H1 (cell line): Measurements from ENCODE around the gene USH2A.

ENCODE experiments used
- CBX5 ChIP-seq: fragments of 300-800, 300-1000 bp; sonication (generic); IDR thresholded peaks from 2 replicates; pipeline ENCODE4 v1.7.1; 2016; ENCODE audit warnings: antibody characterized with exemption, low read length, low read depth
- CHD1 ChIP-seq: IDR thresholded peaks from 2 replicates; pipeline ENCODE4 v1.6.1; 2012; ENCODE audit warnings: low read depth, low read length, improper control_type of control experiment
- CREB1 ChIP-seq: IDR thresholded peaks from 2 replicates; pipeline ENCODE4 v1.6.1; 2012; ENCODE audit warnings: inconsistent platforms
- RAD21 ChIP-seq, 2 experiments: IDR thresholded peaks in 1 of 2; conservative IDR thresholded peaks in 1 of 2; 2 replicates each; pipeline ENCODE4 v1.6.1; 2011; ENCODE audit warnings: low read depth in 2 of 2, low read length in 2 of 2, improper control_type of control experiment in 1 of 2, inconsistent platforms in 1 of 2, mild to moderate bottlenecking in 1 of 2, moderate library complexity in 1 of 2
- YY1 ChIP-seq: IDR thresholded peaks from 2 replicates; pipeline ENCODE4 v1.6.1; 2011; ENCODE audit warnings: low read depth, mild to moderate bottlenecking, low read length
- TF ChIP-seq, protein P1 (sequence below), 3 experiments: IDR thresholded peaks; 1 replicate in 2 of 3; 2 replicates in 1 of 3; pipeline versions ENCODE4 v1.5.1 to v1.6.1; 2011; ENCODE audit warnings: low read length in 3 of 3, mild to moderate bottlenecking in 3 of 3, inconsistent platforms in 2 of 3, low read depth in 1 of 3, moderate library complexity in 1 of 3; ENCODE audit not compliant: insufficient read depth in 1 of 3; ENCODE audit errors: control extremely low read depth in 1 of 3
- TF ChIP-seq, protein P2 (sequence below): IDR thresholded peaks from 2 replicates; pipeline ENCODE4 v1.6.1; 2012; ENCODE audit warnings: inconsistent platforms
- TF ChIP-seq, protein P3 (sequence below): IDR thresholded peaks from 2 replicates; pipeline ENCODE4 v1.6.1; 2012; ENCODE audit warnings: low read length, inconsistent platforms

DNA sequence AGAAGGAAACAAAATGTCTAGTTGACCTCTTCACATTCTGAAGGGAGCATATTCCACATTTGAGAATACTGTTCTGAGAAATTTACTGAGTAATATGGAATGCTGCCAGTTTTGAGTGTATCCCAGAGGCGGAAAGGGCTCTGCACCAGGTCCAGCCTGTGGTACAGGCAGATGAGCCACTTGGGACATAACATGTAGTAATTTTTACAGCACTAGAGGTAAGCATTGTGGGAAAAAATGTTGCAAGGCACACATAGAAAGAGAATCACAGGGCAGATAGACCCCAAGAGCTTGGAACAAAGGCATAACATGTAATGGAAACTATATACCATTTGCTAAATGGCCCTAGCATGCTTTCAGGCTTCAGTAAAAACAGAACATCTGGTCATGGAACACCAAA, 228.5 kb downstream of the USH2A start:
- TF ChIP-seq, protein P1, sequence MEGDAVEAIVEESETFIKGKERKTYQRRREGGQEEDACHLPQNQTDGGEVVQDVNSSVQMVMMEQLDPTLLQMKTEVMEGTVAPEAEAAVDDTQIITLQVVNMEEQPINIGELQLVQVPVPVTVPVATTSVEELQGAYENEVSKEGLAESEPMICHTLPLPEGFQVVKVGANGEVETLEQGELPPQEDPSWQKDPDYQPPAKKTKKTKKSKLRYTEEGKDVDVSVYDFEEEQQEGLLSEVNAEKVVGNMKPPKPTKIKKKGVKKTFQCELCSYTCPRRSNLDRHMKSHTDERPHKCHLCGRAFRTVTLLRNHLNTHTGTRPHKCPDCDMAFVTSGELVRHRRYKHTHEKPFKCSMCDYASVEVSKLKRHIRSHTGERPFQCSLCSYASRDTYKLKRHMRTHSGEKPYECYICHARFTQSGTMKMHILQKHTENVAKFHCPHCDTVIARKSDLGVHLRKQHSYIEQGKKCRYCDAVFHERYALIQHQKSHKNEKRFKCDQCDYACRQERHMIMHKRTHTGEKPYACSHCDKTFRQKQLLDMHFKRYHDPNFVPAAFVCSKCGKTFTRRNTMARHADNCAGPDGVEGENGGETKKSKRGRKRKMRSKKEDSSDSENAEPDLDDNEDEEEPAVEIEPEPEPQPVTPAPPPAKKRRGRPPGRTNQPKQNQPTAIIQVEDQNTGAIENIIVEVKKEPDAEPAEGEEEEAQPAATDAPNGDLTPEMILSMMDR (IDR thresholded peaks at IDR 0.05; ENCODE audit: control extremely low read depth in 1 of 3, insufficient read depth in 1 of 3, low read depth in 1 of 3, low read length in 3 of 3) = no peak
- TF ChIP-seq, protein P2, sequence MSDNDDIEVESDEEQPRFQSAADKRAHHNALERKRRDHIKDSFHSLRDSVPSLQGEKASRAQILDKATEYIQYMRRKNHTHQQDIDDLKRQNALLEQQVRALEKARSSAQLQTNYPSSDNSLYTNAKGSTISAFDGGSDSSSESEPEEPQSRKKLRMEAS = no peak
- TF ChIP-seq CBX5 (no peak), CHD1 (no peak), YY1 (no peak), RAD21 (IDR thresholded peaks at IDR 0.05 in 1 of 2, conservative IDR thresholded peaks at IDR 0.05 in 1 of 2; ENCODE audit: low read depth in 2 of 2, low read length in 2 of 2) (no peak), CREB1 (no peak)
- TF ChIP-seq, protein P3, sequence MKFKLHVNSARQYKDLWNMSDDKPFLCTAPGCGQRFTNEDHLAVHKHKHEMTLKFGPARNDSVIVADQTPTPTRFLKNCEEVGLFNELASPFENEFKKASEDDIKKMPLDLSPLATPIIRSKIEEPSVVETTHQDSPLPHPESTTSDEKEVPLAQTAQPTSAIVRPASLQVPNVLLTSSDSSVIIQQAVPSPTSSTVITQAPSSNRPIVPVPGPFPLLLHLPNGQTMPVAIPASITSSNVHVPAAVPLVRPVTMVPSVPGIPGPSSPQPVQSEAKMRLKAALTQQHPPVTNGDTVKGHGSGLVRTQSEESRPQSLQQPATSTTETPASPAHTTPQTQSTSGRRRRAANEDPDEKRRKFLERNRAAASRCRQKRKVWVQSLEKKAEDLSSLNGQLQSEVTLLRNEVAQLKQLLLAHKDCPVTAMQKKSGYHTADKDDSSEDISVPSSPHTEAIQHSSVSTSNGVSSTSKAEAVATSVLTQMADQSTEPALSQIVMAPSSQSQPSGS = no peak
